ENCODE data around the gene CPNE5. TPM values are rescaled to one million over a fixed set of nuclear protein-coding genes. Genes with fewer than 3 reads are reported as not detected.
A peak's percentile ranks its signal among the peaks of the same experiment; 100 is the strongest.

CPNE5 gene
- total and polyA plus RNA-seq, 9 of the 15 experiments (the other 6 are each of a cell fraction or from before 2014, with no cell fraction given) = 0.14 to 1.0 (median 0.46) TPM; not detected in 2

DNA sequence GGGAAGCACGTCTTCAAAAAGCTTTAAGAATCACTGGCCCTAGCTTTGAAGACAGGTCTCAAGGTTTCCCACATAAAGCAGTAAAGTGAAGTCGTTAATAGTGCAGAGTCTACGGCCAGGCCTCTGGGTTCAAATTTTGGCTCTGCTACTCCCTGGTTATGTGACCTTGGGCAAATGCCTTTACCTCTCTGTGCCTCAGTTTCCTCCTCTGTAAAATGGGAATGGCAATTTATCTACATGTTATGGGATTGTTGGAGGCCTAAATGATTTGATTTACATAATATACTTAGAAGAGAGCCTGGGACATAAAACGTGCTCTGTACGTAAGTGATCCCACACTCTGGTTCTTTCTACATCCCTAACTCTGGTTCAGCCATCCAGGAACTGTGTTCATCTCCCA, 32.1 kb downstream of the CPNE5 start:
- Histone ChIP-seq H3K9me3 (replicated peaks; ENCODE audit: control insufficient read depth, insufficient read depth, low read depth, low read length) (no peaks in the 10 kb centered on the region), H3K4me3 (no peak overlapping the region), H3K36me3 (ENCODE audit: control insufficient read depth, insufficient read depth, low read length) (no peaks in the 10 kb centered on the region), H3K9ac (ENCODE audit: insufficient read depth in 1 of 2, low read depth in 2 of 2, low read length in 2 of 2) (no peak overlapping the region), H3K4me1 (replicated peaks in 1 of 2; ENCODE audit: control insufficient read depth in 2 of 2, insufficient read depth in 2 of 2, low read length in 2 of 2) (peaks cover 0 to 2% of the 10 kb centered on the region in 2 experiments; a peak in 2 of 5 replicates), H4K20me1 (replicated peaks; ENCODE audit: control insufficient read depth, insufficient read depth, low read length) (0 out of 2 replicates have a peak, but pooled peaks cover 3% of the 10 kb centered on the region), H3K4me2 (ENCODE audit: insufficient read depth, low read length) (no peak overlapping the region), H3K79me2 (ENCODE audit: control insufficient read depth, insufficient read depth, low read length) (no peaks in the 10 kb centered on the region), H3K9me1 (ENCODE audit: control insufficient read depth, insufficient read depth, low read length) (no peaks in the 10 kb centered on the region), H2AFZ (ENCODE audit: low read depth, low read length) (no peak overlapping the region), H3K27me3 (ENCODE audit: control insufficient read depth in 2 of 2, insufficient read depth in 2 of 2, low read length in 2 of 2) (peaks cover 7 to 21% of the 10 kb centered on the region in 2 experiments), H3K27ac (ENCODE audit: extremely low read depth, low read depth, low read length) (no peak overlapping the region)
- WGBS (ENCODE audit: insufficient coverage, low coverage, missing lambda C conversion rate) = 5% methylated on average over 5 of the region's 5 CpGs
- 0 out of 2 replicates have a peak, but pooled peaks have one; percentile 45 for TF ChIP-seq ESRRA (IDR thresholded peaks at IDR 0.05; ENCODE audit: borderline replicate concordance, low read depth)
- peak; percentile 50; the same call in 1 of the 2 replicates for TF ChIP-seq BCOR (IDR thresholded peaks at IDR 0.05)
- no peak for TF ChIP-seq CREBBP (IDR thresholded peaks at IDR 0.05; ENCODE audit: low read depth, low read length)
- no peak for TF ChIP-seq ZC3H4 (CRISPR knock-in tag; IDR thresholded peaks at IDR 0.05; ENCODE audit: borderline replicate concordance)
- no peak for TF ChIP-seq MTA2 (IDR thresholded peaks at IDR 0.05; ENCODE audit: low read depth)
- TF ChIP-seq RBM25 (IDR thresholded peaks at IDR 0.05; ENCODE audit: low read depth, low read length, severe bottlenecking) = peak; percentile 85
- no peak for ATAC-seq
- CTCF ChIA-PET (ENCODE audit: low intra/inter-chr PET ratio) = no interaction called here
- DNase-seq (ENCODE audit: extremely low read depth in 1 of 4, low spot score in 3 of 4) = no peak
- BruUV-seq (replicated peaks) = no TSS peak
- intact Hi-C loops (cut with micrococcal nuclease) (no loop called here), in situ Hi-C loops (cut with MboI) (no loop called here)
- no peak for FAIRE-seq
- POLR2A ChIA-PET = interaction anchor here (0.6 to 1.0 kb wide), 3 partner anchors 65 to 288 kb away, joined by 3 read pairs; no protein-coding TSS in a partner anchor

DNA sequence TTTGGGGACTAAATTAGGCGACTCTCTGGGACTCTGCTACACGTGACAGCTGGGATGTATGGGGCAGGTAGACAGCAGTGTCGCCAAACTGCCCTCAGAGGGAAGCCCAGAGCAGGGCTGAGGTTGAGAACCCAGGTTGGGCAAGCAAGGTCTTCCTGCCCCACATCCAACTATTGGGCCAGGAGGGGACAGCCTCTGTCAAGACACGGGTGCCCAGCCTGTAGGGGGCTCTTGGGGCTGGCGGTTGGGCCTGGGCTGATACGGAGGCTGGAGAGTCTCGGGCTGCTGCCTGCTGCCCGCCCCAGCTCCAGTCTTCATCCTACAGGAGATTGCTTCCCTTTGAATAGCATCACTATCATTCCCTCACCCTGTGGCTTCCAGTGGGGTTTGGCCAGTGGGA, 33.3 kb downstream of the CPNE5 start:
- no peaks in the 10 kb centered on the region for H3K79me2 ChIP-seq (ENCODE audit: control insufficient read depth, insufficient read depth, low read length)
- in situ Hi-C loops (cut with MboI) = no loop called here
- no peak overlapping the region for H2AFZ ChIP-seq (ENCODE audit: low read depth, low read length)
- peaks cover 7 to 21% of the 10 kb centered on the region in 2 experiments for H3K27me3 ChIP-seq (ENCODE audit: control insufficient read depth in 2 of 2, insufficient read depth in 2 of 2, low read length in 2 of 2)
- no peak overlapping the region for H3K4me2 ChIP-seq (ENCODE audit: insufficient read depth, low read length)
- H3K27ac ChIP-seq (ENCODE audit: extremely low read depth, low read depth, low read length) = no peak overlapping the region
- H4K20me1 ChIP-seq (replicated peaks; ENCODE audit: control insufficient read depth, insufficient read depth, low read length) = 0 out of 2 replicates have a peak, but pooled peaks cover 3% of the 10 kb centered on the region
- H3K4me1 ChIP-seq (replicated peaks in 1 of 2; ENCODE audit: control insufficient read depth in 2 of 2, insufficient read depth in 2 of 2, low read length in 2 of 2) = peaks cover 0 to 2% of the 10 kb centered on the region in 2 experiments; a peak in 1 of 5 replicates
- no peaks in the 10 kb centered on the region for H3K9me1 ChIP-seq (ENCODE audit: control insufficient read depth, insufficient read depth, low read length)
- no peak overlapping the region for H3K4me3 ChIP-seq
- no peak for FAIRE-seq
- POLR2A ChIA-PET = interaction anchor here (0.6 to 1.2 kb wide), 6 partner anchors 8 to 535 kb away, joined by 3 to 4 read pairs (median 3); no protein-coding TSS in a partner anchor
- no peaks in the 10 kb centered on the region for H3K9me3 ChIP-seq (replicated peaks; ENCODE audit: control insufficient read depth, insufficient read depth, low read depth, low read length)
- peak; percentile 34 to 39 (median 37) for DNase-seq (ENCODE audit: extremely low read depth in 1 of 4, low spot score in 3 of 4)
- no TSS peak for BruUV-seq (replicated peaks)
- ATAC-seq = peak; percentile 73
- WGBS (ENCODE audit: insufficient coverage, low coverage, missing lambda C conversion rate) = 7% methylated on average over 8 of the region's 8 CpGs
- CTCF ChIA-PET (ENCODE audit: low intra/inter-chr PET ratio) = no interaction called here
- no peaks in the 10 kb centered on the region for H3K36me3 ChIP-seq (ENCODE audit: control insufficient read depth, insufficient read depth, low read length)
- H3K9ac ChIP-seq (ENCODE audit: insufficient read depth in 1 of 2, low read depth in 2 of 2, low read length in 2 of 2) = no peak overlapping the region
- intact Hi-C loops (cut with micrococcal nuclease) = no loop called here
- no peak for TF ChIP-seq ZNF583 (CRISPR knock-in tag; IDR thresholded peaks at IDR 0.05)
- TF ChIP-seq PYGO2 (tag; IDR thresholded peaks at IDR 0.05) = no peak
- no peak for TF ChIP-seq ZNF184 (CRISPR knock-in tag; IDR thresholded peaks at IDR 0.05)
- TF ChIP-seq, protein P1, sequence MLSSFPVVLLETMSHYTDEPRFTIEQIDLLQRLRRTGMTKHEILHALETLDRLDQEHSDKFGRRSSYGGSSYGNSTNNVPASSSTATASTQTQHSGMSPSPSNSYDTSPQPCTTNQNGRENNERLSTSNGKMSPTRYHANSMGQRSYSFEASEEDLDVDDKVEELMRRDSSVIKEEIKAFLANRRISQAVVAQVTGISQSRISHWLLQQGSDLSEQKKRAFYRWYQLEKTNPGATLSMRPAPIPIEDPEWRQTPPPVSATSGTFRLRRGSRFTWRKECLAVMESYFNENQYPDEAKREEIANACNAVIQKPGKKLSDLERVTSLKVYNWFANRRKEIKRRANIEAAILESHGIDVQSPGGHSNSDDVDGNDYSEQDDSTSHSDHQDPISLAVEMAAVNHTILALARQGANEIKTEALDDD (IDR thresholded peaks at IDR 0.05) = no peak
- no peak for TF ChIP-seq RB1 (IDR thresholded peaks at IDR 0.05; ENCODE audit: low read depth)
- TF ChIP-seq FOXA3 (CRISPR knock-in tag; conservative IDR thresholded peaks at IDR 0.05 in 1 of 2, IDR thresholded peaks at IDR 0.05 in 1 of 2) = no peak
- TF ChIP-seq, protein P2, sequence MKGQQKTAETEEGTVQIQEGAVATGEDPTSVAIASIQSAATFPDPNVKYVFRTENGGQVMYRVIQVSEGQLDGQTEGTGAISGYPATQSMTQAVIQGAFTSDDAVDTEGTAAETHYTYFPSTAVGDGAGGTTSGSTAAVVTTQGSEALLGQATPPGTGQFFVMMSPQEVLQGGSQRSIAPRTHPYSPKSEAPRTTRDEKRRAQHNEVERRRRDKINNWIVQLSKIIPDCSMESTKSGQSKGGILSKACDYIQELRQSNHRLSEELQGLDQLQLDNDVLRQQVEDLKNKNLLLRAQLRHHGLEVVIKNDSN (CRISPR knock-in tag; IDR thresholded peaks at IDR 0.05) = 0 out of 2 replicates have a peak, but pooled peaks have one; percentile 10
- no peak for TF ChIP-seq SREBF2 (CRISPR knock-in tag; IDR thresholded peaks at IDR 0.05)
- no peak for TF ChIP-seq ZNF165 (CRISPR knock-in tag; IDR thresholded peaks at IDR 0.05; ENCODE audit: borderline replicate concordance)
- no peak for TF ChIP-seq MCM3 (IDR thresholded peaks at IDR 0.05)
- TF ChIP-seq CBX5 (IDR thresholded peaks at IDR 0.05; ENCODE audit: borderline replicate concordance, low read depth) = no peak
